ENCODE measurements around the gene WFDC10A.

- TF ChIP-seq CTCF (IDR thresholded peaks at IDR 0.05) (no peak), POLR2A (IDR thresholded peaks at IDR 0.05) (no peak)
Measured at GRCh38 chr20:45589725-45590124, 39.8 kb upstream of the WFDC10A start.

All from body of pancreas (tissue), 4 donors.